ENCODE data around the gene PPARD.

DNA sequence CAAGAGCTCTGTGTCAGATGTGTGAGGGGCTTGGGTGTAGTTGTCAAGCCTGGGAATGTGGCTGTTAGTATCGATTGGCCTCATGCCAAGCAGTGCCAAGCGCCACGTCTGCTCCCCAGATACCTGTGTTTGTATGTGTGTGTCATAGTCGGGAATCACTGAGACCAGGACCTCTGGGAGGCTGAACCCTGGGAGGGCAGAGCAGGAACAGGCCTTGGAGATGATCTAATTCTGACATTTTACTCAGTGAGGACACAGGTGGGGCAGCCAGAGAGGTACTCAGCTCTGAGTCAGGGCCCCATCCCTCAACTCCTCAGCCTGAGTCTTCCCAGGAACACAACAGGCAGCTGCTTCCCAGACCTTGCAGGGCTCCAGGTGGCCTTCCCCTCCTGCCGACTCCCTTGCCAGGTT is 58.5 kb downstream of the PPARD start:
- TF ChIP-seq SIN3A (IDR thresholded peaks at IDR 0.05; ENCODE audit: low read depth) = peak; percentile 34; the same call in 1 of the 2 replicates
- TF ChIP-seq POLR2A (IDR thresholded peaks at IDR 0.05; ENCODE audit: borderline replicate concordance, extremely low read depth, insufficient read depth, insufficient read length) = no peak
- TF ChIP-seq, protein P1, sequence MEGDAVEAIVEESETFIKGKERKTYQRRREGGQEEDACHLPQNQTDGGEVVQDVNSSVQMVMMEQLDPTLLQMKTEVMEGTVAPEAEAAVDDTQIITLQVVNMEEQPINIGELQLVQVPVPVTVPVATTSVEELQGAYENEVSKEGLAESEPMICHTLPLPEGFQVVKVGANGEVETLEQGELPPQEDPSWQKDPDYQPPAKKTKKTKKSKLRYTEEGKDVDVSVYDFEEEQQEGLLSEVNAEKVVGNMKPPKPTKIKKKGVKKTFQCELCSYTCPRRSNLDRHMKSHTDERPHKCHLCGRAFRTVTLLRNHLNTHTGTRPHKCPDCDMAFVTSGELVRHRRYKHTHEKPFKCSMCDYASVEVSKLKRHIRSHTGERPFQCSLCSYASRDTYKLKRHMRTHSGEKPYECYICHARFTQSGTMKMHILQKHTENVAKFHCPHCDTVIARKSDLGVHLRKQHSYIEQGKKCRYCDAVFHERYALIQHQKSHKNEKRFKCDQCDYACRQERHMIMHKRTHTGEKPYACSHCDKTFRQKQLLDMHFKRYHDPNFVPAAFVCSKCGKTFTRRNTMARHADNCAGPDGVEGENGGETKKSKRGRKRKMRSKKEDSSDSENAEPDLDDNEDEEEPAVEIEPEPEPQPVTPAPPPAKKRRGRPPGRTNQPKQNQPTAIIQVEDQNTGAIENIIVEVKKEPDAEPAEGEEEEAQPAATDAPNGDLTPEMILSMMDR (IDR thresholded peaks at IDR 0.05 in 2 of 3, conservative IDR thresholded peaks at IDR 0.05 in 1 of 3; ENCODE audit: borderline replicate concordance in 1 of 3, insufficient read depth in 1 of 3, low read depth in 2 of 3, low read length in 2 of 3) = no peak
- TF ChIP-seq EZH2 (IDR thresholded peaks at IDR 0.05) = no peak
- no peak for TF ChIP-seq YY1 (IDR thresholded peaks at IDR 0.05; ENCODE audit: extremely low read depth, insufficient replicate concordance, low read depth, low read length)
- TF ChIP-seq EZH2phosphoT487 (IDR thresholded peaks at IDR 0.05; ENCODE audit: borderline replicate concordance) = no peak
